ENCODE results near the gene BNC2.

BNC2 gene

DNA sequence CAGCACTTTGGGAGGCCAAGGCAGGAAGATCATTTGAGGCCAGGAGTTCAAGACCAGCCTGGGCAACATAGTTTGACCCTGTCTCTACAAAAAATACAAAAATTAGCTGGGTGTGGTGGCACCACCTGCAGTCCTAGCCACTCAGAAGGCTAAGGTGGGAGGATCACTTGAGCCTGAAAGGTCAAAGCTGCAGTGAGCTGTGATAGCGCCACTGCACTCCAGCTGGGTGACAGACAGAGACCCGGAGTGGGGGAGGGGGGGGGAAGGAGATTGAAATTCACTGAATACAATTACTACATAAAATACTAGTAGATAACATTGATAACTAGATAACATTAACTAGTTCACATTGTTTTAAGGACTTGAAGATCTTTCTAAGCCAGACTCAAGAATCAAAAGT, 345.6 kb downstream of the BNC2 start:
- DNase-seq (ENCODE audit: insufficient read length, low spot score): no peak
- no peak for FAIRE-seq

DNA sequence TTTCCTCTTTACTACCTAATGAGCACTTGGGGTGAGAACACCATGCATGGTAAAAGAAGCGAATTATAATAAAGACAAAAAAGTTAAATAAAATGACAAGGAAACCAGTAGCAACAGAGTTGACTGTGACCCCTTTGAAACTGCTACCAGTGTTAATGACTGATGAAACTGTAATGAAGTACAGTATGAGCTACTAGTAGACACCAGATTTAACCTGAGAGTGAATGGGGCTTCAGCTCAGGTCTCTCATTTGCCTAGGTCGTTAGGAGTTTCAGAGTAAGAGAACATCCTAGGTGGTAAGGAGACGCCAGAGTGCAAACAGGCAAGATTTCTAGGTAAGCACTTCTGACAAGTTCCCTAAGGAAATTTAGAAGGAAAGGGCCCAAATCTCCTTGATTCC, 346.4 kb downstream of the BNC2 start:
- DNase-seq (ENCODE audit: insufficient read length, low spot score) (no peak), FAIRE-seq (no peak)

DNA sequence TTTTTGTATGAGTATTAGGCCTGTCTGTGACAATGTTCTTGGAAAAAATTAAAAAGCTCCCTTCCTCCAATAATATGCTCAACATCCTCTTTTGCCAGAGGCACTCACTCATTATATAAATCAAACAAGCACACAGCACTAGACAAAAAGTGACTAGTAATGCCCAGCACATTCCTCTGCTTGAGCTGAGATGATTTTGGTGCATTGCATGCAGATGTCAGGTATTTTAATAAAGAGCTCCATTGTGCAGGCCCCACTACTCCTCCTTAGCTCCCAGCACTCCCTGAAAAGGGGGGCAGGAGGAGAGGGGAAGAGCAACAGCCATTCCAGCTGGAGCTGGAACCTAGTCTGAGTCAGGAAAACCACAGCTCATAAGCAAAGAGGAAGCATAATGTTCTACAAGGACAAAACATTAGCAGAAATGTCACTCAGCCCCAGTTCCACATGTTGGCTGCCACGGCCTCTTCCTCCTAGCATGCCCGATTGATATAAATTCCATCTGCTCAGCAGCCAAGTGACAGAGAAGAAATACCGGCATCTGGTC, 348.5 kb downstream of the BNC2 start:
- FAIRE-seq (no peak), DNase-seq (ENCODE audit: insufficient read length, low spot score) (peak; percentile 24)

DNA sequence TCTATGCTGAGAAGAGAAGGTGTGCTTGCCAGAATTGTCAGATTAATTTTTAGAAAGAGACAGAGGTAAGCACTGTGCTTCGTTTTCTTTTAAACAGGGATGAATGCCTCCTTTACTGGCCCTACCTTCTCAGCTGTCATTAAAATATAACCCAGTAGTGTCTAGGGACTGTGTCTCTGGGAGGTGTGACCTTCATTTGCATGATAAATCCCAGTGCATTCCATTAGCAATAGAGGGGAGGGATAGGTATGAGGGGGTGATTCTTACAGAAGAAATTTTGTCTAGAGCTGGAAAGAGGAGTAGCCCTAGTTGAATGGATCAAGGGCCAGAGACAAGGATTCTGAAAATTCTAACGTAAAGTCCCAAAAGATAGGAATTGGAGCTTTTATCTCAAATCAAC, 351.5 kb downstream of the BNC2 start:
- FAIRE-seq (no peak), DNase-seq (ENCODE audit: insufficient read length, low spot score) (no peak)

DNA sequence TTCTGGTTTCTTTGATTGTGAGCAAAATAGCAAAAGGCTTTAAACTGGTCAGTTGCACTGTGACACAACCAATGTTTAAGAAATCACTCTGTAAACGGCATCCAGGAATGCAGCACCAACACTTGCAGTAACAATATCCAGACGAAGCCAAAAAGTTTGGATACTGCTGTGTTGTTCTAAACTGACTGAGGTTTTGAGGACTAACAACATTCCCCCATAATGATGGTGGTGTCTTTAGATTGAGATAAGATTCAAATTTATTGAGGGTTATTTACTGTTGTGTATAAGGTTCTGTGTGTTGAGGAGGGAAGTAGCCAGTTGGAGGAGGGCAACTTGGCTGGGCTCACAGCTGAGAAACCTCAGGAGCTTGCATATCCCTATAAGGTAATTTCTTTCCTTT, 353.6 kb downstream of the BNC2 start:
- no peak for FAIRE-seq
- DNase-seq (ENCODE audit: insufficient read length, low spot score): no peak

DNA sequence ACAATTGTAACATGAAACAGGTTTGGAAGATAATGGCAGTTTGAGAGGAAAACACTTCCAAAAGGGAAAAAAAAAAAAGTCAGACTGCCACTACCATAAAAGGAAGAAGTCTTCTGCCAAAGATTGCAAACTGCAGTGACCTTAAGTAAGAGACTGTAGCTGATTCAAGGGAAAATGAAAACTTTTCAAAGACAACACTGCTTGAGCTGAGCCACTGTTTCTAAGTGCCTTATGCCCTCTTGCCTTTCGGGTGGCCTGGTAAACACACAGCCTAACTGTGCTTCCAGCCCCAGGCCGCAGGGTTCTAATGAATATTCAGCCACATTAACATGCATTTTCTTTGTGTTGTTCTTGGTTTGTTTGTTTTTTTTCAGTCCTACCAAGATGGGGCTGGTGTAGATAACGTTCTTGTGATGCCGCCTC, 354.6 kb downstream of the BNC2 start:
- FAIRE-seq: no peak
- DNase-seq (ENCODE audit: insufficient read length, low spot score): no peak

DNA sequence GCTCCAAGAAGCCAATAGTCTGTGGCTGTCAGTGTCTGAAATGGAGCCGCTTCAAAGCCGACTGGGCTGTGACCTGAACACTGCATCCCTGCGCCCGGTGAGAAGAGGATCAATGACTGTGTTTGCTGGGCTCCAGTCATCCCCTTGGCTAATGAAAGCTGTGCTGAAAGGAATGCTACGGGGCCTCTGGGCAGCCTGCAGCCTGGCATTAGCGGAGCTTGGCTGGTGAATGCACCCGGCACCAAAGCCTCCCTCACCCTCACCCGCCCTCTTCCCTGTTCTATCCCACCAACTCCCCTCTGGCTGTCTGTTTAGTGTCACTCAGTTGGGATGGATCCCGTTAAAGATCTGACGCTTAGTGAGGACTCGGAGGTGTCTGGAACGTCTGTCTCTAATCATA, 355.3 kb downstream of the BNC2 start:
- DNase-seq (ENCODE audit: insufficient read length, low spot score) (no peak), FAIRE-seq (no peak)

DNA sequence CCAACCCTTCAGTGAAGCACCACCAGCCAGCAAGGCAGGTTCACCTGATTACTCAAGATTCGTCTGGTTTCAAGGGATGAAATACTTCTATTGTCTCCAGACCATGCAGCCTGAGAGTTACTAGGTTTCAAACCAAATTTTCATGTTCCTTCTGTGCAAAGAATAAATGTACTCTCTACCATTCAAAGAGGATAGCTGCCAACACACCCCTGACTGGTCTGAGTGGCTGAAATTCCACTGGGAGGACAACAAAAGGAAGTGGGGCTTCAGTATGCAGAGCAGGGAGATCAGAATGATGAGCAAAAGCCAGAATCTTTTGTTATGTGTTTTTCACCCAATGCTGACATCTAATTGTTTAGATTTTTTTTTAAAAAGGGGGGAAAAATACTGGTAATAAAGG, 356.3 kb downstream of the BNC2 start:
- DNase-seq (ENCODE audit: insufficient read length, low spot score) (no peak), FAIRE-seq (no peak)

DNA sequence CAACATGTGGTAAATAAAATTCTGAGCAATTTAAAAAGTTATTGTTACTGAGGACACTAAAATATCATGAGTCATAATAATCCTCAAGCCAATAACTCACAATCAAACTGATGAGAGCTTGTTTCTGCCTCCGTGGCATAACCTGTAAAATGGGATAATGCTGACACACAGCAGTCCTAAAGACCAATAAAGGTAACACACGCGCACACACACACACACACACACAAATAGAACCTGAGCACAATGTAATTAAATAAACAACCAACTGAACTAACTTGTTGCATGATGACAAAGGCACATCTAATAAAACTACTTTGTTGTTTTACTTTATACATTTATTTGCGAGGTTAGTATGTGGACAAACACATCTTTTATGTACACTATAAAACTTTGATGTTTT, 358.2 kb downstream of the BNC2 start:
- no peak for DNase-seq (ENCODE audit: insufficient read length, low spot score)
- no peak for FAIRE-seq

DNA sequence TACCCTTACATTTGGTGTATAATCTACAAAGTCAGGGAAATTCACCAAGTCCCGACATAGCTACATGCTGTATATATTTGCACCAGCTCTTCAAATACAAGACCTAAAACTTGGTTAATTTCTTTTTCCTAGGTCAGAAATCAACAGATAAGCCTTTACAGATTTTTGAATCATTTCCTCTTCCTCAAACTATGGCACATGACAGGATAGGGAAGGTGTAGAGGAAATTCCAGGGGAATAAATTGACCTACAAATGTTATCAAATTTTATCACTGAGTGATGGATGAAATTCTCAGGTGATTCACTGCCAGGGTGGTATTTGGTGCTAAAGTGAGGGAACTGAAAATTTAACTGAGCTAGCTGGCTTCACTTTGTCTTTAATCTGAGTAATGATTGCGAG, 360.0 kb downstream of the BNC2 start:
- no peak for DNase-seq (ENCODE audit: insufficient read length, low spot score)
- no peak for FAIRE-seq

DNA sequence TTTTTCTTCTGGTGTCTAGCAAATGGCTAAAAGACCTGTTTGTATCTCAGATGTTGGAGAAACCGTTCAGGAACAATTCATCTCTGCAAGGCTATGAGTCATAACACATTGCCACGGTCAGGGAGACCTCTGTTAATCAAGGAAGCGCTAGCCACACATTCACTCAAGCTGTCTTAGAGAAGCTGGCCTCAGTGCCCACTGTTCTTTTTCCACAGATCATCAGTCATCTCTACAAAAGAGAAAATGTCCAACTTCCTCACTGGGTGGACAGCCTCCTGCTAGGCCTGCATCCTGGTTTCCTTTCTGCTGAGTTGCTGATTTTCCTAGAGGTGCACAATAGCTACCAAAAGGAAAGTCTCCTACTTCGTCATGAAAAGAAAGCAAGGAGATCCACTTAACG, 360.5 kb downstream of the BNC2 start:
- DNase-seq (ENCODE audit: insufficient read length, low spot score) (no peak), FAIRE-seq (no peak)

DNA sequence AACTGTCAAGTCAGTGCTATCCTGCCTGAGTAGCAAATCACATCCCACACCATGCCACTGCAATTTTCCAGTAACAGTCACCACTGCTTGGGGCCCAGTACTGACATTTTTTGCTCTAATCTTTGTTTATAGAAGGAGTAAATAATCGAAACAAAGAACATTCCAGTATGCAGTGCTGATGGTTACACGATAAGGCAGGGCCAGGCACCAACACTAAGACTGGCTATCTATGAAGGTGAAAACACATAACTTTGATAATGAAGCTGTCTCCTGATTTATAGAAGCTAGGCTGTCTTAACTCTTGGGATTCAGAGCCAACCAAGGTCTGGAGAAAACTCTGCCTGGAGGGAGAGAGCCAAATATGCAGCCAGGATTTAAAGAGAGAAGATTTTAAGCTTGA, 365.3 kb downstream of the BNC2 start:
- FAIRE-seq: no peak
- DNase-seq (ENCODE audit: insufficient read length, low spot score): no peak

DNA sequence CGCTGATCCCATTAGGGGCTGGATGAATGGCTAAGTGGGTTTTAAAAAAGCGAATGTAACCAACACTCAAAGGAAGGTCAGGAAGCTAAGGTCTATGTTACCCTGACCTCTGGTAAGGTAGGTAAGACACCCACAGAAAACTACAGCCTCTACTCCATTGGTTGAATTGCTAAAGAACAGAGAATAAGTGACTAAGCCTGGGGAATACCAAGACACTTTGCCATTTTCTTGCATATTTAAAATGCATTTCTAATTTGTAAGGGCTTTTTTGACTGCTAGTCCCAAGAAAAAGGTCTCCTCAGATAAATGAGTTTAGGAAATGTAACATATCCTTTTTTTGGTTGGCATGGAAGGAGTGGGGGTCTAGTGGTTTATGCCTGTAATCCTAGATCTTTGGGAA, 368.7 kb downstream of the BNC2 start:
- no peak for DNase-seq (ENCODE audit: insufficient read length, low spot score)
- no peak for FAIRE-seq

DNA sequence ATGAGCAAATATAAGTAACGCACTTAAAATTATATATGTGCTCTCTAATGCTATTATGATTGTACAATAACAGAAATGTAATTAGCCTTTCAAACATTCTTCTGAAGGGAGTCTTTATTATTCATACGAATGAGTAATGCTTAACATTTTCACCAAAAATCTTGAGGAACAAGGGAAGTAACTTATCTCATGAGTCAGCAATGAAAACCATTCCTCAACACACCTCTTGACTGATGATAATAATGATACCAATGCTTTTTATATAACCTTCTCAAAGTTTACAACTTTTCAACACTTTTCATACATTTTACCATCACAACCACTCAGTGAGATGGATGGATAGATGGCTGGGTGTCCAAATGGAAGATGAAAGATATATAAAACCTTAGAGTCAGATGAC, 369.3 kb downstream of the BNC2 start:
- DNase-seq (ENCODE audit: insufficient read length, low spot score) (no peak), FAIRE-seq (no peak)

DNA sequence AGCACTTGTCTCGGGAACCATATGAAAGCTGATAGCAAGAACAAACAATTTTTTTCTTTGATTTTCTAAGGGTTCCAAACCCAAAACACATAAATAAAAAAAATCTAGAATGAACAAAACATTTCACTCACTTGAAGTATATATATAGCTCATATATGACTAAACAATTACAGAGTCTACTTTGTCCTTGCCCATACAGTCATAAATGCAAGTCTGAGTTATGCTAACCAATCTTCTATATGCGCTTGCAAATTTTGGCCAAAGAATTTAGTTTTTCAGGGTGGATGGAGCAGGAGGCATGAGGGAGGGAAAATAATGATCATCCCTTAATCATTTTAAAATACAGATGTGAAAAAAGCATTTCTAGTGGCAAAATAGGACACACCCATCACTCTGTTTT, 370.1 kb downstream of the BNC2 start:
- FAIRE-seq: no peak
- no peak for DNase-seq (ENCODE audit: insufficient read length, low spot score)

DNA sequence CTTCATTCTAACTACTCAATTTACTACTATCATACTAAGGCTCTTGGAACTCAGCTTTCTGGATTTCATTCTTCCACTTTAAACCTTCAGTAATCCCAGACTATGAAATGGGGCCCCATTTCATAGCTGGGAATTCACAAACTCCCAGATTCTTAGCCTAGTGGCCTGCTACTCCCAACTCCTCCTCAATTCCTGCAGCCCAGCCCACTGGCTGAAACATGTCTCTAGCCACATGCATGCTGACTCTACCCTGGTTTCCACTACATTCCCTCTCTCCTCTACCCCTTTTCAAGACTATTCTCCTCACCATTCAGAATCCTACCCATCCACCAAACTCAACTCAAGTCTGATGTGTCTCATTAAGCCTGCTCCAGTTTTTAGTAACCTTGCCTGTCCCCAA, 370.6 kb downstream of the BNC2 start:
- no peak for FAIRE-seq
- no peak for DNase-seq (ENCODE audit: insufficient read length, low spot score)

DNA sequence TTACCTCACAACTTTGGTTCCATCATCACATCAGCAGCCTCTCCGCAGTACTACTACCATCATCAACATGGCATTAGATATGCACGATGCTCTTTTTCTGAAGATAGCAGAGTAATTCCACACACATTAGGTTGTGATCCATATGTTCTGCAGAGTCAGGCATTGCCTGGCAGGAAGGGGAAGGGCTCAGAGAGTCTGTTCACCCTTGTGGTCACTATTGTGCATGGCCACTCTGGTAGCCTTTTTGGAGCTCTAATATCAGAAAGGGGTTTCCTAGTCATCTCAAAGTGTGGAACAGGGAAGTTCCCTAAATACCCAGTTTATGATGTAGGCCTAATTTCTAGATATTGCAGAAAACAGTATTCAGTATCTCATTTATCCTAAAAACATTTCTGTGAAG, 373.6 kb downstream of the BNC2 start:
- FAIRE-seq: no peak
- no peak for DNase-seq (ENCODE audit: insufficient read length, low spot score)

DNA sequence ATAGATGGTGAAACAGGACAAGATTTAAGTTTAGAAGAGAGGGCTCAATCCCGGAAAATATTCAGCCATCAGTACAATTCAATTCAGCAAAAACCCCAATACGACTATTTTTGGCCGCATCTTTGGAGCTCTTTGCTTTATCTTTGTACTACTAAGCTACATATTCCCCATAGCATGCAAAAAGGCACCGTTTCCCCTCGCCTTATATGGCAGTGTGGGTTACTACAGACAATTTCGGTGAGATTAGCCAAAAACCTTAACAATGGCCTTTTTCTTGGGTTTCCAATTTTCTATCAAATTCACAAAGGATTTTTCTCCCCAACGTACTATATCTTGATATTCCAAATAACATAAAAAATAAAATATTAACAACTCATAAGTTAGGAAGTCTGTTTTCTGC, 382.6 kb downstream of the BNC2 start:
- FAIRE-seq: no peak
- DNase-seq (ENCODE audit: insufficient read length, low spot score): no peak

DNA sequence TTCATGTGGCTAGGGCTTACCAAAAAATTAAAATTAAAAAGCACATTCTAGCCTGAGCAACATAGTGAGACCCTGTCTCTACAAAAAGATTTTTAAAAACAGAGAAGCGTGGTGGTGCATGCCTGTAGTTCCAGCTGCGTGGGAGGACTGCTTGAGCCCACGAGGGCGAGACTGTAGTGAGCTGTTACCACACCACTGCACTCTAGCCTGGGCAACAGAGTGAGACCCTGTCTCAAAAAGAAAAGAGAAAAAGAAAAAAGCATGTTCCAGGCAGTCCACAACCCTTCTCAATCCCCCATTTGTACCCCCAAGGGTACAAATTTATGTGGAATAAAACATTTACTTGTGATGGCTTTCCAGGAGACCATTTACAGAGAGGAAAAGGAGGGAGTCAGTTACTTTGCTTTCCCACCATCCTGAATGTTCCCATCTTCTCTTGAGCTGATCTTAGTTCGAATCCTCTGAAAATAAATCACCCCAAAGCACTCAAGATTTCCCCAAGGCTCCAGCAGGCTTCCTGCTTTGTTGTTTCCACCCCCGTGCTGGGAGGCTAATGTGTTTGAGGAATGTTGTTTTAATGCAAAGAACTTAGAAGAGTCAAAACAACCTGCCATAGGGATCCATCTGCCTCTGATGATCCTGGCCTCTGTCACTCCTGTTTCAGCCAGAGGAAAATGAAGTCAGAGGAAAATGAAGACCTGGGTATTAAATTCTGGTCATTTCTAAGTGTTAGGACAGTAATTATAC, 384.7 kb downstream of the BNC2 start:
- DNase-seq (ENCODE audit: insufficient read length, low spot score) (no peak), FAIRE-seq (no peak)

DNA sequence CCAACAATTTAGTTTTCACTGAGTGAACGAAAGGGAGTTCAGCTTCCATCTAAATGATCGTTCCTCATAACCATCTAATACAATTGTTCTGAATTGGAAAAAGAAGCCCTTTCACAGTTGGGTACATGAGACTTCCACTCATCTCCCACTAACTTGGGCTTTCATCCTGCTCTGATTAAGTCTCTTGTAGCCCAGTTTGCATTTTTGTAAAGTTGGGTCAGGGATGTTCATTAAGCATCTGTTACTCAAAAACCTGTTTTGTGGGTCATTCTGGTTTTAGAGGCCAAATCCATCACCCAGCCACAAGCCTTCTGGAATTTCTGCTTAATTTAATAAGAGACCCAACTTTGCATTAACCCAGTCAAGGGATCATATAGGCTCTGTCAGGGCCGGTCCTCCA, 385.3 kb downstream of the BNC2 start:
- DNase-seq (ENCODE audit: insufficient read length, low spot score) (no peak), FAIRE-seq (no peak)

DNA sequence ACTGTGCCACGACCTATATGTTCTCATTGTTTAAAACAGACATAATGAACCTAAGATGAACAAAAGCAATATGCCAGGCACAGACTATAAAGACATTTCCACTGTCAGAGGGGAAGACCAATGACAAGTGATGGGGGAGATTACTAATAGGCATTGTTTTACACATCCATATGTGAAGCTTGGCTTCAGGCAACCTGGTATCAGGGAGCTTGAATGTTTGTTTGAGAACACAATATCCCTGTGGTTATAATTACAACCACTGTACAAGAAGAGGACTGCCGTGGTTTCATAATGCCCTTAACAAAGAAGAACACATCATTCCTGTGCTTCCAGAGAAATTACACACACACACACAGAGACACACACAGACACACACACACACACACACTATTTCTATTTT, 385.7 kb downstream of the BNC2 start:
- FAIRE-seq (no peak), DNase-seq (ENCODE audit: insufficient read length, low spot score) (no peak)

DNA sequence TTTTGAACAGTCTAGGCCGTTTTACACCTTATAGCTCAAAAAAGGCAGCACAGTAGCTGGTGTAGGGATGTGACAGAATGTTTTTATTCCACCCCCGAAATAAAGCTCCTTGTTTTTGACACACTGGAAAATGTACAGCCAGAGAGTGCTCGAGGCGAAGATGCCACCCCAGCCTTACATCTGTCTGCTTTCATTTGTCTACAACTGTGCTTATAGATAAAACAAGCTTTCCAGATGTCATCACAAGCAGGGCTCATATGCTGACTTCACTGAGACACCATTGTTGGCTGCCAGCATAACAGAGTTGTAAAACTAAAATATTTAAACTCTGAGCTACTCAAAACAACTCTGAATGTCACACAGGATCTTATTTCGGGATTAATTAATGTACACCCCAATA, 386.3 kb downstream of the BNC2 start:
- DNase-seq (ENCODE audit: insufficient read length, low spot score) (no peak), FAIRE-seq (no peak)

DNA sequence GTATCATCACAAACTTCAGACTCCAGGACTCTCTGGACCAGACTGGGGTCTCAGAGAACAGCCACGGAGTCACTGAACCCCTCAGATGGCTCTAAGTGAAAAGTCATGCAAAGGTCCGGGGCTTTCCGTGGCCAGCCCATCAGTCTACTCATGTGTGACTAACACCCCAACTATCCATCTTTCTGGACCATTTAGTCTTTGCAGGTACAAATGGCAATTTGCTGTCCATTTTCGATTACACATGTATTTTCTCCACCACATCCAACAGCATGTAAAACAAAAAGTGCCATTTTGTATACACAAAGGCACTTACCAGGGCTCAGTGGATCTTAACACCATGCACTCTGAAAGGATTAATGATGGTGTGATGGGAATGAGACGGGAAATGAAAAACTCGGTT, 387.7 kb downstream of the BNC2 start:
- no peak for FAIRE-seq
- no peak for DNase-seq (ENCODE audit: insufficient read length, low spot score)

All from HTR-8/SVneo (cell line).